NK-92 treated with Interleukin-12 subunit alpha and Interleukin-12 subunit beta, amount 100 ng/mL, for 24 hours (cell line): ENCODE results near the gene RBBP4.

Experiments
- DNase-seq: peaks from one replicate; lab custom pipeline; 2025; lab: John Stamatoyannopoulos, UW

RBBP4 gene

DNA sequence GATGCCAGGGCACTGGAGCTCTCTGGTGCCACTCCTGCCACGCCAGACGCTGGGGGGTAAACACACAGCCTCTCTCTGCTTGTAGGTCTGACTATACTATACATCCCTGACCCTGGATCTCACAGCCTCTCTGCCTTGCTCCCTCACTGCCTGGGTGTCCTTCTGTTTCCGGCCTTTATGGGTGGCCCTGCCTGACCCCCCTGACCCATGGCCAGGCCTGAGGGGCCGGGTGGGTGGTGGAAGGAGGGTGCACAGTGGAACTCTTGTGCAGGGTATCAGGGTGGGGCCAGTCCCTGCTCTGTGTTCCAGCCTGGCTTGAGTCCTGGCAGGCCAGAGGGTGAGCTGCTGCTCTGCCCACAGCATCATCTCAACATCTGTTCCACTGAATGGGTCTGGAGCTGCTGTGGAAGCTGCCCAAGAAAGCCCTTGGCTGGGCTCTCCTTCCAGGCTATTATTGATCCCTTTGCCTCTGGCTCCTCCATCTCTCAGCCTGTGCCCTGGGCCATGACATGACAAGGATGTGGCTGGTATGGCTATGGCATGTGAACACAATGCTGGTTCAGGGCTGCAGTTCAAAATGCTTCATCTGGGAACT, 68.8 kb downstream of the RBBP4 start:
- no peak for DNase-seq

DNA sequence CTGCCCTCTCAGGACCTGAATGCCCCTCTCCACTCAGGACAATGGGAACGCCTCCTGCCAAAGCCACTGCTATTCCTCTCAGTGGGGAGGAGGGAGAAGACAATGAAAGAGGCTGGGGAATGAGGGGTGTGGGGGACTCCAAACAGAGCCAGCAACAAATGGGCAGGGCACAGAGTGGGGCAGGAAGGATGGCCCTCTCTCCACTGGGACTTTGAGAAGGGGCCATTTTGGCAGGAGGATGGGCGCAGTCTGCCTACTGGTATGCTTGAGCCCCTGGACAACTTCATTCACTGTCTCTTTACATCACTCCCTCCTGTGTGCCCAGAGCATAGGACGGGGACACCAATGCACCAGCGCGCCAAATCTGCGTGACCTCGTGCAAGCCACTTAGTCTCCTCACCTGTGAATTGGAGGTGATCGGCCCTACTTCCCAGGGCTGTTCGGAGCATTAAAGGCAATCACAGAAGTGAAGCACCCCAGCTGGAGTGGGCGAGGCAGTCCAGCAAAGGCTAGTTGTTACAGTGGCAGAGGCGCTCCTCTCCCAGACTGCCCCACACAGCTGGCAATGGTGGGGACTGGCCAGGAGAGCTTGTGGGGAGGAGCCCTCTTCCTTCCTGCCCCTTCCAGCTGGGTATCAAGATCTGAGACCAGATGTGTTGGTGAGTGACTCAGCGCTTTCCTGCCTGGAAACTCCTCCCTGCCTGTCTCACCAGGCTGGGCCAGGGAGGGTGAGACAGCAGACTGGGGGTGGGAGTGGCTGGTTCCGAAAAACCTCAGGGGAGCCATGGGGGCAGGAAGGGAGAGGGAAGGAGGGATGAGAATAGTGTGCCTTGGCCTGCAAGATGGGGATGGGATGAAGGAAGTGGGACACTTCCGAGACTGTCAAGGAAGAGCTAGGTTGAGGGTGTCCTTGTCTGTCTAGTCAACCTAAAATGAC, 73.9 kb downstream of the RBBP4 start:
- no peak for DNase-seq

DNA sequence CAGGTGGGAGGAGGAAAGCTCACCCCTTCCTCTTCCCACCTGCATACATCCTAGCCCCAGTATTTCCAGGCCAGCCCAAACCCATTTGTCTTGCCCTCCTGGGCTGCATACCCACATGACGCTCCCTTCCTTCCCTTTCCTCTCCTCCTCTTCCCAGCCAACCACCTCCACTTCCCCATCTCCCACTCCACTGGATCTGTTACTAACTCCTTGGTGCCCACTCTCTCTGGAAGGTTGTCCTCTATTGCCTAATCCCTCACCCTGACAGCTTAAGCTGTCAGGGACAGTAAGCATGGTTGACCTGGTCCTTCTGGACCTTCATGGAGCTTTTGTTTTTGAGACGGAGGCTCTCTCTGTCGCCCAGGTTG, 74.6 kb downstream of the RBBP4 start:
- no peak for DNase-seq

DNA sequence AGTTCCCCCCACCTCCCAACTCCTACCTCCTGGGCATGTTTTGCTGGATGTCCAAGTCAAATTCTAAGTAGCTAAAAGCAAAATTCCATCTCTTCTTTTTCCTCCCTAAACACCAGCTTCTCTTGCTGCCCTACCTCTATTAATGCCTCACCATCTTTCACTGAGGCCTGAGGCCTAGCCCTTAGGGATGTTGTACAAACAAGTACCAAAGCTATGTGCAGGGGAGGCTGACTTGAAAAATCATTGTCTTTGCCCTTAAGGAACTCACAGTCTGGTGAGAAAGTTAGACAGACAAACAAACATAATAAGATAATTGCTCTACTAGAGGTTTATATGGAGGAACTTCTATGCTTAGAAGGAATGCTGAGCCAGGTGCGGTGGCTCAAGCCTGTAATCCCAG, 76.9 kb downstream of the RBBP4 start:
- DNase-seq, result no peak

GRCh38 chr1:32728413-32729077, 77.5 kb downstream of the RBBP4 start:
- no peak for DNase-seq

DNA sequence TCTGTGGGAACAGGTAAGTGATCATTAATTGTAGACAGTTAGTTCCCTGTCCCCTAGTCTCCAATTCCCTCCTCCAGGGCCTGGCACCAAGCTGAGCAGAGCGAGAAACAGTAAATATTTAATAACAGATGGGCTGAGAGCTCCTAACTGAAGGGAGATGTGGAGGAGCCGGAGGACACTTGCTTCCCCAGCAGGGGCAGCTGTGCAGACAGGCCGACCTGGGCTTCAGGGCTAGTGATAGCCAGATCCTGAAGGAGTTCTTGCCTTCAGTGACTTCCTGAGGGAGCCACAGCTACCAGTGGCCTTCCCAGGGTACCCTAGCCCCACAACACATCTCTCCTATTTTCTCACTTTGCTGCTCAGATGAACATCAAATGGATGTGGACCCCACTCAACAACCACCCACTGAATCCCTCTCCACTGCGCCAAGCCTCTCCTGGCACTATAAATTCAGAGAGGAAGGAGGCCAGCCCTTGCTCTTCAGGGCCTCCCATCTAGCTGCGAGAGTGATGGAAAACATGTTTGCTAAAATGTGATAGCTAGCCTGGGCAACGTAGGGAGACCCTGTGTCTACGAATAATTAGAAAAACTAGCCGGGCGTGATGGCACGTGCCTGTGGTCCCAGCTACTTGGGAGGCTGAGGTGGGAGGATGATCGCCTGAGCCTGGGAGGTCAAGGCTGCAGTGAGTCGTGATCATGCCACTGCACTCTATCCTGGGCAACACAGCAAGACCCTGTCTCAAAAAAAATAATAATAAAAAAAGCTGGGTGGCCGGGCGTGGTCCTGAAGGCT, 78.4 kb downstream of the RBBP4 start:
- DNase-seq, result no peak

DNA sequence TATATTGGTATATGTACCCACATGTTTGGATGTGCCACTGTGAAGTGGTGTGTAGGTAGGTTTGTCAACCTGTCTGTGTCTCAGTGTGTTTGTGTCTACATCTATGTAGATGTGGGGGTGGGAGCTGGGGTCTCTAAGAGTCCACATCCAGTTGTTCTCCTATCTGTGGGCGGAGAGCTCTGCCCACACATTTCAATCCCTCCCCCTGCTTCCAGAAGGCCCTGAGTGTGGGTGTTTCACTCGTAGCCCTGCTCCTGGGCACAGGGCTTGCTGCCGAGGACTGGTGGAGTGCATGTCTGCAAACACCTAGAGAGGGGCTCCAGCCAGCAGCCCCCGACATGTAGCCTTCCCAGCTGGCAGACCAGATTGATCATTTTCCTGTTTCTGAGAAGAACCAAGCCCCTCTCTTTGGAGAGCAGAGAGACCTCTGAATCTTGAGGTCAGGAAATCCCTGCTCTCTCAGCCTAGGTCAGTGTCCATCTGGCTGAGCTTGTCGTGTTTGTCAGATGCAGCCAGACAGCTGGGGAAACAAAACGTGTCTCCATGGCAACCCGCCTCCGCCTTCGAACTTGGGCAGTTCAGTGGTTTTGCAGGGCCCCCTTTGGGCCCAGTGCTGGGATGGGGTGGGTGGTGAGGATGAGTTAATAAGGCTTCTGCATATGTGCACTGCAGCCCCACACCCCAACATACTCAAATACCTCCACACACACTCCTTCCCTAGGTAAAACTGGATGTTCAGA, 82.7 kb downstream of the RBBP4 start:
- DNase-seq, result no peak
